Activated CD8-positive, alpha-beta memory T cell treated with anti-CD3 and anti-CD28 coated beads for 1 hour (primary cell): ENCODE measurements around the gene NUMA1.

Source experiments
- DNase-seq, 2 donors: peaks; one replicate each; pipeline ENCODE4 v3.0.0-alpha.2; 2020; ENCODE audit warnings: low read depth in 1 of 2; ENCODE audit errors: extremely low read depth in 1 of 2

The NUMA1 gene

GRCh38 chr11:72001834-72002591, 78.3 kb downstream of the NUMA1 start:
- no peak for DNase-seq

- DNase-seq, result no peak
Observed at GRCh38 chr11:72001285-72001684, 79.1 kb downstream of the NUMA1 start.

GRCh38 chr11:72000202-72000867, 80.0 kb downstream of the NUMA1 start:
- no peak for DNase-seq

- DNase-seq, result no peak
Observed at GRCh38 chr11:71999798-72000197, 80.5 kb downstream of the NUMA1 start.

GRCh38 chr11:71999362-71999761, 81.0 kb downstream of the NUMA1 start:
- DNase-seq, result no peak

- DNase-seq, result peak in 1 of 2 donors; percentile 8
Observed at GRCh38 chr11:71998649-71999310, 81.6 kb downstream of the NUMA1 start, which contains the start of gene IL18BP. IL18BP (plus strand) TSS chr11:71998909; CDS start chr11:71999985, 1,076 bp downstream.

GRCh38 chr11:71998061-71998460, 82.3 kb downstream of the NUMA1 start:
- DNase-seq, result no peak

- no peak for DNase-seq
Observed at GRCh38 chr11:71997594-71997993, 82.7 kb downstream of the NUMA1 start.

GRCh38 chr11:71996946-71997345, 83.4 kb downstream of the NUMA1 start:
- no peak for DNase-seq

- DNase-seq, result no peak
Observed at GRCh38 chr11:71996517-71996916, 83.8 kb downstream of the NUMA1 start.

- no peak for DNase-seq
Observed at GRCh38 chr11:71995726-71996291, 84.5 kb downstream of the NUMA1 start.

GRCh38 chr11:71994786-71995185, 85.6 kb downstream of the NUMA1 start:
- DNase-seq, result no peak

GRCh38 chr11:71992136-71992730, 88.1 kb downstream of the NUMA1 start:
- no peak for DNase-seq

GRCh38 chr11:71991494-71991893, 88.8 kb downstream of the NUMA1 start:
- no peak for DNase-seq

- no peak for DNase-seq
Observed at GRCh38 chr11:71990701-71991100, 89.6 kb downstream of the NUMA1 start.

GRCh38 chr11:71988050-71988449, 92.3 kb downstream of the NUMA1 start:
- no peak for DNase-seq

- DNase-seq, result no peak
Observed at GRCh38 chr11:71987521-71987920, 92.8 kb downstream of the NUMA1 start.

GRCh38 chr11:71986131-71986530, 94.2 kb downstream of the NUMA1 start:
- DNase-seq, result no peak

- no peak for DNase-seq
Observed at GRCh38 chr11:71979602-71980001, 100.7 kb downstream of the NUMA1 start.

- DNase-seq, result no peak
Observed at GRCh38 chr11:71979094-71979493, 101.2 kb downstream of the NUMA1 start.
